Forelimb muscle (tissue), 1 donor: ENCODE measurements around the gene YTHDC2. TPM values are rescaled to one million over a fixed set of nuclear protein-coding genes. Genes with fewer than 3 reads are reported as not detected.
"Not testable (repeated sequence)": the region's sequence is repeated elsewhere in the genome, so short reads cannot be mapped to it uniquely, and the experiment has no call there.

Experiments
- DNase-seq: peaks from one replicate; pipeline ENCODE4 v3.0.0-alpha.2; 2013; ENCODE audit warnings: low read depth
- polyA plus RNA-seq: library from polyadenylated mRNA; unstranded; fragments of 120-200 nt; gene quantifications from one replicate; pipeline ENCODE4 v1.2.1, GENCODE V29; 2013; ENCODE audit not compliant: insufficient read length

The YTHDC2 gene
- polyA plus RNA-seq, 1 donor, result 19.6 TPM

GRCh38 chr5:113603246-113603645 is 89.8 kb downstream of the YTHDC2 start:
- not testable (repeated sequence) for DNase-seq

GRCh38 chr5:113606298-113607134 is 93.0 kb downstream of the YTHDC2 start:
- DNase-seq, result peak; percentile 9

DNA sequence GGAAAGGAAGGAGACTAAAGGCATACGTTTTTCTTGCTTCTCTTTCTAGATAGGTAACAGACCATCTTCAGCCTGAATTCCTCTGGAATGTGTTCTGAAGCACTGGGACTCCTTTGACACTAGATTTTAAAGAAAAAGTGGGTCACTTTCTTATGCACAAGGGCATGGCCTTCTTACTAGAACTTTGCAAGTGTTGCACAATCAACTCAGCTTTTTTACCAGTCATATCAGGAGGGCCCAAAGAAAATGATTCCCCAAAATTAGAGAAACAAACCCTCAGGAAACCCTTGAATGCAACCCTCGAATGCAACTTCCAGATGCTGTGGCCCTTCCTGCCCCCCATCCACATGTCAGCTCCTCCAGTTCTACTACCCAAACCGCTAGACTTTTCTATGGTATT is 93.9 kb downstream of the YTHDC2 start:
- no peak for DNase-seq

DNA sequence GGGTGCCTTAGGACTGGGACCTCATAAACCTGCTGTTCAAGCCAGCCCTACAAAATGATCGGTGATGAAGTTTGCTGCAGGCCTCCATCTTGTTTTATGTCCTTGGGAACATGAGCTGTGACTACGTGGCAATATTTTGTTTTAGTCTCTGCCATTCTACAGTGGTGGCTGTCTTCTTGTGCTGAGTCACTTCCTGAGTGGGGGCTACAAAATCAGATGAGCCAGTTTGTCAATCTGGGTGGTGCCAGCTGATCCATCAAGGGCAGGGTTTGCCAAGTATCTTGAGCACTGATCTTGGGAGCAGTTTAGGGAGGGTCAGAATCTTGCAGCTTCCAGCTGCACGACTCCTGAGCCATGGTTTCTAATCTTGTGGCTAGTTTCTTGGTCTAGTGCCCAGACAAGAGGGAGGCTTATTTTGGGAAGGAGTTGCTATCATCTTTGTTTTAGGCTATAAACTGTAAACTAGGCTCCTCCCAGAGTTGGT is 94.7 kb downstream of the YTHDC2 start:
- no peak for DNase-seq

- peak; percentile 25 for DNase-seq
Observed at GRCh38 chr5:113612060-113612496, 98.6 kb downstream of the YTHDC2 start.

DNA sequence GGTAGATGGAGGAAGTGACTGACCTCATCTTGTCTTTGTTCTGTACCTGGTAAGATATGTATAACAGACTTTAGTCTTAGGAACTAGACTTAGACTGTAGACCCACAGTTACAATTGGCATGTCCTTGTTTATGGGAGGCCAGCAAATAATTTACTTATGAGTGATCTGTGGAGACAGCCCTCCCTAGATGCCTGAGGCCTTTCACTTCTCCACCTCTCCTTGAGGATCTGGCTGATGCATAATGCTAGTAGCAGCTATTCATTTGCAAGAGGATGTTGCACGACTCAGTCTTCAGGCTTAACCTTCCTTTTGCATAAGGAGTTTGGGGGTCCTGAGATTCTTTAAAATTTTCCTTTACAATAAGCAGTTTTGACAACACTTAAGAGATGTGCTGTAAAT is 100.7 kb downstream of the YTHDC2 start:
- no peak for DNase-seq

DNA sequence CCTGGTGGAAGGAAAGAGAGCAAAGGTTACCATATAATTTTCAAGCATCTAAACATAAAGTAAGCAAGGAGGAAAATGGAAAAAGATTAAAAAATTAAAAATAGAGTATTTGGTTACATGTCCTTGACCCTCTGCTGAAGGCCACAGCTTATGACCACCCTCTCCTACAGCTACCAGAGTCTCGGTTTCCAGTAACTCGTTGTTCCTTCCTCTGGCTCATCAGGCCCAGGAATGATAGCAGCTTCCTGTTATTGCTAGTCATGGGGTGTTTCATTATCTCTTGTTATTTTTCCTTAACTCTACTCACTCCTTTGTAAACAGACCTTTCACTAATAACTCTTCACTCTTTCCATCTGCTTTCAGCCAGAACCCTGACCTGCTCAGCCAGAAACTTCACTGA is 102.2 kb downstream of the YTHDC2 start:
- no peak for DNase-seq

DNA sequence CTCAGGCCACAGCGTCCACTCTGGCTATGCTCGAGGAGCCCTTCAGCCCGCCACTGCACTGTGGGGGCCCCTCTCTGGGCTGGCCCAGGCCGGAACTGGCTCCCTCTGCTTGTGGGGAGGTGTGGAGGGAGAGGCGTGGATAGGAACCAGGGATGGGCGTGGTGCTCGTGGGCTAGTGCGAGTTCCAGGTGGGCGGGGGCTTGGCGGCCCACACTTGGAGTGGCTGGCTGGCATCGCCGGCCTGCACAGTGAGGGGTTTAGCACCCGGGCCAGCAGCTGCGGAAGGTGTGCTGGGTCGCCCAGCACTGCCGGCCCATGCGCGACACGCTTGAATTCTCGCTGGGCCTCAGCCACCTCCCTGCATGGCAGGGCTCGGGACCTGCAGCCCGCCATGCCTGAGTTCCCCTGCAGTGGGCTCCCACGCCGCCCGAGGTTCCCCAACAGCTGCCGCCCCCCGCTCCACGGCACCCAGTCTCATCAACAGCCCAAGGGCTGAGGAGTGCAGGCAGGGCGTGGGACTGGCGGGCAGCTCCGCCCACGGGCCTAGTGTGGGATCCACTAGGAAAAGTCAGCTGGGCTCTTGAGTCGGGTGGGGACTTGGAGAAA is 103.8 kb downstream of the YTHDC2 start:
- no peak for DNase-seq

GRCh38 chr5:113632996-113633395 is 119.5 kb downstream of the YTHDC2 start:
- no peak for DNase-seq

DNA sequence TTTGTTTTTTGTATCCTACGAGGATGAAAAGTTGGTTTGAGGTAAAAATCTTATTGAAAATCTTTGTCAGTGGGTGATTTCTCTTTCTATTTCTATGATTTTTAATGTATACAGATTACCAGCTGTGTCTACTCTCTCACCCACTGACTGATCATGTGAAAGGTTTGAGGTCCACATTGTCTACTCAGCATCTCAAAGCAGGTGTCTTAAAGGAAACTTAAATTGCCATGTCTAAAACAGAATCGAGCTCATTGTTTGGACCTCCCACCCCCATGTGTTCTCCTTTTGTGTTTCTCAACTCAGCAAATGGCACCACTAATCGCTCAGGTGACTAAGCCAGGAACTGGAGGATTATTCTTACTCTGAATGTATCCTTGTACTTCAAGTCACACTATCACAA is 121.5 kb downstream of the YTHDC2 start:
- DNase-seq, result no peak

DNA sequence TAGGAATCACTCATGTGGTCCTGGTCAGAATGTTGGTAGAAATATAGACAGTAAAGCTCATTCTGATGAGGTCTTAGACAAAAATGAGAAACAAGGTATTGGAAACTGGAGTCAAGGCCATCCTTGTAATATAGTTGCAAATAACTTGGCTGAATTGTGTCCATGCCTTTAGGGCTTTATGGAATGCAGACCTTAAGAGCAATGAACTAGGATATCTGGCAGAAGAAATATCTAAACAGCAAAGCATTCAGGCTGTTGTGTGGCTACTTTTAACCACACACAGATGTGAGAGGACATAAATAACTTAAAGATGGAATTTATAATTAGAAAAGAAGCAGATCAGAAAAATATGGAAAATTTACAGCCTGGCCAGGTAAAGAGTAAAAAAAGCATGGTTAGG is 128.2 kb downstream of the YTHDC2 start:
- DNase-seq, result no peak

Other genes with a start within 250 kb of the YTHDC2 start
- 0.13 TPM for gene TSSK1B, start 78.7 kb upstream of the YTHDC2 start, polyA plus RNA-seq
- gene MCC, start 25.2 kb upstream of the YTHDC2 start, polyA plus RNA-seq, result 15.1 TPM